Activated gamma-delta T cell treated with anti-CD3 and anti-CD28 coated beads, Interleukin-2, amount 50 U/mL, for 16 hours (primary cell): Measurements from ENCODE around the gene RNF5.
"Not testable (repeated sequence)": the region's sequence is repeated elsewhere in the genome, so short reads cannot be mapped to it uniquely, and the experiment has no call there.

ENCODE experiments used
- DNase-seq: peaks from one replicate; pipeline ENCODE4 v3.0.0-alpha.2; 2020; ENCODE audit warnings: low read depth

Gene RNF5

GRCh38 chr6:32210191-32210601, 32.0 kb downstream of the RNF5 start:
- no peak for DNase-seq

- not testable (repeated sequence) for DNase-seq
These were observed 33.2 kb downstream of the RNF5 start for GRCh38 chr6:32211432-32211831.

- DNase-seq: no peak
These were observed 34.0 kb downstream of the RNF5 start for GRCh38 chr6:32212076-32212760.

GRCh38 chr6:32213649-32214048, 35.4 kb downstream of the RNF5 start:
- no peak for DNase-seq

- DNase-seq: no peak
These were observed 35.9 kb downstream of the RNF5 start for GRCh38 chr6:32214126-32214525.

GRCh38 chr6:32215617-32216016, 37.4 kb downstream of the RNF5 start:
- no peak for DNase-seq

- no peak for DNase-seq
These were observed 38.1 kb downstream of the RNF5 start for GRCh38 chr6:32216285-32216684.

GRCh38 chr6:32216998-32217397, 38.8 kb downstream of the RNF5 start:
- no peak for DNase-seq

- no peak for DNase-seq
These were observed 40.0 kb downstream of the RNF5 start for GRCh38 chr6:32218167-32218566.

GRCh38 chr6:32220021-32220420, 41.8 kb downstream of the RNF5 start:
- no peak for DNase-seq

- DNase-seq: no peak
These were observed 44.4 kb downstream of the RNF5 start for GRCh38 chr6:32222333-32223230.

GRCh38 chr6:32223258-32224235, 45.3 kb downstream of the RNF5 start, which contains the start of gene NOTCH4:
Gene NOTCH4 (minus strand): TSS chr6:32224067. CDS start chr6:32223928, 139 bp downstream.
- no peak for DNase-seq

GRCh38 chr6:32224696-32225095, 46.5 kb downstream of the RNF5 start:
- no peak for DNase-seq

- DNase-seq: no peak
These were observed 48.2 kb downstream of the RNF5 start for GRCh38 chr6:32226434-32226833.
